Mucosa of rectum (tissue), 2 donors: ENCODE measurements around the gene SELE.

Source experiments
- H3K27ac ChIP-seq, 2 donors: one replicate each; pipeline ENCODE4 v1.7.0; 2013; ENCODE audit warnings: inconsistent platforms in 2 of 2, low read depth in 2 of 2, low read length in 2 of 2
- H3K27me3 ChIP-seq, 2 donors: one replicate each; pipeline ENCODE4 v1.7.0; 2013; ENCODE audit warnings: low read length in 2 of 2; ENCODE audit not compliant: control insufficient read depth in 2 of 2, insufficient read depth in 2 of 2
- H3K36me3 ChIP-seq, 2 donors: one replicate each; pipeline ENCODE4 v1.7.0; 2013; ENCODE audit warnings: low read length in 2 of 2; ENCODE audit not compliant: control insufficient read depth in 2 of 2, insufficient read depth in 2 of 2
- H3K4me1 ChIP-seq, 2 donors: one replicate each; pipeline ENCODE4 v1.7.0; 2013; ENCODE audit warnings: low read length in 2 of 2, mild to moderate bottlenecking in 1 of 2; ENCODE audit not compliant: control insufficient read depth in 2 of 2, insufficient read depth in 2 of 2
- H3K4me3 ChIP-seq, 2 donors: one replicate each; pipeline ENCODE4 v1.7.0; 2013; ENCODE audit warnings: low read length in 2 of 2
- H3K9ac ChIP-seq, 2 donors: one replicate each; pipeline ENCODE4 v1.7.0; 2013; ENCODE audit warnings: low read length in 2 of 2, low read depth in 1 of 2, mild to moderate bottlenecking in 1 of 2
- H3K9me3 ChIP-seq, 2 donors: one replicate each; pipeline ENCODE4 v1.7.0; 2013; ENCODE audit warnings: low read length in 2 of 2; ENCODE audit not compliant: control insufficient read depth in 2 of 2
- donor health status: healthy.
- donor health status: Normal muscosa, but diverticular disease.

The SELE gene, protein sequence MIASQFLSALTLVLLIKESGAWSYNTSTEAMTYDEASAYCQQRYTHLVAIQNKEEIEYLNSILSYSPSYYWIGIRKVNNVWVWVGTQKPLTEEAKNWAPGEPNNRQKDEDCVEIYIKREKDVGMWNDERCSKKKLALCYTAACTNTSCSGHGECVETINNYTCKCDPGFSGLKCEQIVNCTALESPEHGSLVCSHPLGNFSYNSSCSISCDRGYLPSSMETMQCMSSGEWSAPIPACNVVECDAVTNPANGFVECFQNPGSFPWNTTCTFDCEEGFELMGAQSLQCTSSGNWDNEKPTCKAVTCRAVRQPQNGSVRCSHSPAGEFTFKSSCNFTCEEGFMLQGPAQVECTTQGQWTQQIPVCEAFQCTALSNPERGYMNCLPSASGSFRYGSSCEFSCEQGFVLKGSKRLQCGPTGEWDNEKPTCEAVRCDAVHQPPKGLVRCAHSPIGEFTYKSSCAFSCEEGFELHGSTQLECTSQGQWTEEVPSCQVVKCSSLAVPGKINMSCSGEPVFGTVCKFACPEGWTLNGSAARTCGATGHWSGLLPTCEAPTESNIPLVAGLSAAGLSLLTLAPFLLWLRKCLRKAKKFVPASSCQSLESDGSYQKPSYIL

DNA sequence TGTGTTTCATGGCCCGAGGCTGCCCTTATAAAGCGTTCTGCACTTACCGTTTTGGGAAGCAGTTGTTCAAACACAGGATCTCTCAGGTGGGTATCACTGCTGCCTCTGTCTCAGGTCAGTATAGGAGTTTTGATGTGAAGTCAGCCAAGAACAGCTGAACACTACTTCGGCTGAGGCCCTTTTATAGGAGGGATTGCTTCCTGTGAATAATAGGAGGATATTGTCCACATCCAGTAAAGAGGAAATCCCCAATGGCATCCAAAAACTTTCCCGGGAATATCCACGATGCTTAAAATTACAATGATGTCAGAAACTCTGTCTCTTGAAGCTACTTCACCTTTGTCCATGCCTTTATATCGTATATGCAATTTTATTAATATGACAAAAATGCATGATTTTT lies at the start of gene SELE:
TSS of gene SELE (minus strand) at position 156 of the 400 bp plus-strand sequence. CDS start 467 bp downstream, outside the sequence.
- H3K27ac ChIP-seq: no peak within 1 kb of the TSS

DNA sequence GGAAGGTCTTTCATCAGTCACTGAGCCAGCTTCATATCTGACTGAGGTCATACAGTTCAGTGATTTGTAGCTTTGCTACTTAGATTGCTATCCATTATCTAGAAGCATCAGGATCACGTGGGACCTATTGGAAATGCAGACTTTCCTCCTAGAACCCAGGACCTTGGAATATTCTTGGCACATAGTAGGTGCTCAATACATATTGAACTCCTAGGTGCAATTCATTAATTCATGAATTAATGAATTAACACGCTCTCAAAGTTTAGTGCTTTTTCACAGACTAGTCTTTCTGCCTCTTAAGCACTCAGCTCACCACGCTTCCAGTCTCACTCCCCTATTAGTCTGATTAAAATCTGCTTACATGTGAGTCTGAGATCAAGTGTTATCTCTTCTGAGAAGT lies 48.7 kb upstream of the SELE start:
- Histone ChIP-seq H3K9me3 (no peaks in the 10 kb centered on the region), H3K4me3 (no peak overlapping the region), H3K36me3 (no peaks in the 10 kb centered on the region), H3K27me3 (no peaks in the 10 kb centered on the region), H3K27ac (no peak overlapping the region), H3K4me1 (no peaks in the 10 kb centered on the region), H3K9ac (no peak overlapping the region)

More for the DNA sequence above, at the start of gene SELE:
- no peaks in the 10 kb centered on the region for H3K36me3 ChIP-seq
- no peaks in the 10 kb centered on the region for H3K27me3 ChIP-seq
- H3K4me3 ChIP-seq: no peak within 1 kb of the TSS
- no peaks in the 10 kb centered on the region for H3K9me3 ChIP-seq
- H3K9ac ChIP-seq: no peak within 1 kb of the TSS
- no peaks in the 10 kb centered on the region for H3K4me1 ChIP-seq

DNA sequence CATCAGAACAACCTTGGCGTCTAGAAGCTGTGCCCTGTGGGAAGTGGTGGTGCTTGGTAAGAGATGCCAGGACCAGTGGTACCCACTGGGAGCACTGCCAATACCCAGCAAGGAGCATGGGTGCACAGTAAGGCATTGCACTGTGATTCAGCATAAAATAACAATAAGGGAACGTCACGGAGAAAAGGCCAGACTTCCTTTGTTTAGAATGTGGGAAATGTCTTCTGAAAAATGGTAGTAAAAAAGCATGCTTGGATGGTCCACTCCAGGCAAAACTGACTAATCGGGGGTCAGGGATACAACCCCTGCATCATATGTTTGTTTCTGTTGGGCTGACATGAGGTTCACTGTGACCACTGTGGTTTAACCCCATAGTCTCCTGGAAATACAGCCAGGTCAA lies 46.1 kb upstream of the SELE start:
- H3K4me1 ChIP-seq: no peaks in the 10 kb centered on the region
- H3K4me3 ChIP-seq: no peak overlapping the region
- no peak overlapping the region for H3K27ac ChIP-seq
- H3K36me3 ChIP-seq: no peaks in the 10 kb centered on the region
- no peak overlapping the region for H3K9ac ChIP-seq
- H3K27me3 ChIP-seq: no peaks in the 10 kb centered on the region
- no peaks in the 10 kb centered on the region for H3K9me3 ChIP-seq

DNA sequence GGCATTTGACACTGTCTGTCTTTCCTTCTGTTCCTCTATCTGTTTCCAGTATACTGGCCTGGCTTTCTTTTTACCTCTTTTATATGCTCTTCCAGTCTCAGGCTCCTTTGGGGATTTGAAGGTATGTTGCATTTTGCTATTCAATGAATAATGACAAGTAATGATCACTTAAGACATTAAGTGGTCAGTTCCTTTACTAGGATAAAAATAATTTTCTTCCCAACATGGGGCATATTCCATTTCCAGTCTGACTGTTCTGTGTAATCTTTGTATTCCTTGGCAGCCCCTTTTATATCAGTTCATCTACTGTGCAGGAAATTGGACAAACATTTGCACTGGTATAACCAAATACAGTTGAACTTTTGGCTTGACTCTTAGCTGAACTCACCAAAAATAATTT lies 45.3 kb upstream of the SELE start:
- no peaks in the 10 kb centered on the region for H3K36me3 ChIP-seq
- H3K4me1 ChIP-seq: no peaks in the 10 kb centered on the region
- no peak overlapping the region for H3K27ac ChIP-seq
- no peaks in the 10 kb centered on the region for H3K9me3 ChIP-seq
- H3K4me3 ChIP-seq: no peak overlapping the region
- H3K27me3 ChIP-seq: no peaks in the 10 kb centered on the region
- no peak overlapping the region for H3K9ac ChIP-seq

DNA sequence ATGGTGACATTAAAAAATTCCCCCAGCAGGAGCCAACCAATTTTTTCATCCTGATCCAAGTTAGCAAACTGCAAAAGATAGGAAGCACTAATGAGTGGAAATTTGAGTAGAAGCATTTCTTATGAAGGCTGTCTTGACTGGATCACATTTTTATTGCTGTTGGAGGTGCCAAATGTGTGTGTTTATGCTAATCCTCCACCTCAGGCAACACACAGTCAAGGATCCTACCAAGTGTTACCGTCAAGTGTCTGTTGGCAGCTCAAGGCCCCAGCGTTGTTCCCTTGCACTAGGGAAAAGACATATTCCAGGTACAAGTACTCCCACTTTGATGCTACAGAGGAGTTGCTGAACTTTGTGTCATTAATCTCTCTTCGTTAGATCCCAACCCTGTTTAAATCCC lies 42.6 kb upstream of the SELE start:
- H3K36me3 ChIP-seq: no peaks in the 10 kb centered on the region
- no peaks in the 10 kb centered on the region for H3K4me1 ChIP-seq
- H3K9me3 ChIP-seq: no peaks in the 10 kb centered on the region
- H3K9ac ChIP-seq: no peak overlapping the region
- H3K4me3 ChIP-seq: no peak overlapping the region
- no peak overlapping the region for H3K27ac ChIP-seq
- no peaks in the 10 kb centered on the region for H3K27me3 ChIP-seq

DNA sequence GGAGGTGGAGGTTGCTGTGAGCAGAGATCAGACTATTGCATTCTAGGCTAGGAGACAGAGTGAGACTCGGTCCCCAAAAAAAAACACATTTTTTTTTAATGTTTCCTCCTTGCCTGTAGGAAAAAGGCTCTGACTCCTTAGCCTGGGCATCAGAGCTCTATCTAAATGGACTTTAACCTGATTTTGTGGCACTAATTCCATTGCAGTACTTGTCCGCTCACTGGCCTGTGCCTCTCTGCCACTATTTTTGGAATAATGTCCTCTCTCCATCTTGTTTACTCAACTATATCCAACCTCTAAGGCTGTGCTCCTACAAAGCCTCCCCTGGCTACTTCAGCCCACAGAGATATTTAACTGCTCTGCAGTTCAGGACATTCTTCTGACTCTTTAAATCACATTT lies 34.3 kb upstream of the SELE start:
- H3K9ac ChIP-seq: no peak overlapping the region
- no peak overlapping the region for H3K27ac ChIP-seq
- no peak overlapping the region for H3K4me3 ChIP-seq
- no peaks in the 10 kb centered on the region for H3K36me3 ChIP-seq
- H3K4me1 ChIP-seq: peaks cover 0 to 9% of the 10 kb centered on the region in 2 donors
- no peaks in the 10 kb centered on the region for H3K27me3 ChIP-seq
- no peaks in the 10 kb centered on the region for H3K9me3 ChIP-seq

DNA sequence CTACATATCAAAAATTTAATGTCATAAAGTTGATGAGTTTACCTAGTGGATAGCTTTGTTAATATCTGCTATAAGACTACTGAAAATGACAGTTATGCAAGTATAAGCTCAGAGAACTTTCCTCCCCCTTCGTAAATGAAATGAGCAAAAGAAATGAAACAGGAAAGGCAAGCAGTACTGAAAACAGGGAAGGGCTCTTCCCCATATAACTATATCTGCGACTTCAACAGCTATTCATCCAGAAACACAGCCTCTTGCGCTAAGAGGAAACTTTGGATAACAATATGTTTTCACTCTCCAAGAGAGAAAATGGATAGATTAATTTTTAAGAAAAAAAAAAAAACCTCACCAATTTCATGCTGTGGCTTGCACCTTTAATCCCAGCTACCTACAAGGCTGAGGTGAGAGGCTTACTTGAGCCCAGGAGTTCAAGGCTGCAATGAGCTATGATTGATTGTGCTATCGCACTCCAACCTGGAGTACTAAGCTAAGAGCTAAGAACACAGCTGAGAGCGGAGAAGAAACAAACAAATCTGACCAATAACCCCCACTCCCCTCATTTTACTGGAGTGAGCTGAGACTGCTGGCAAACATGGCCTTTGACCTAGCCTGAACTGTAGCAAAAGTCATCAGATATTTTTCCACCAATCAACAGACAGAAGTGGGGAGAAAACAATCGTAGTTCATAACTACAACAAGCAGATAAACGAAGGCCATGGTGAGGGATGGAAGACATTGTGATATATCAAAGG lies 31.9 kb upstream of the SELE start:
- Histone ChIP-seq H3K9ac (no peak overlapping the region), H3K36me3 (no peaks in the 10 kb centered on the region), H3K27ac (no peak overlapping the region), H3K27me3 (no peaks in the 10 kb centered on the region), H3K9me3 (no peaks in the 10 kb centered on the region), H3K4me3 (no peak overlapping the region), H3K4me1 (peaks cover 2 to 19% of the 10 kb centered on the region in 2 donors)

DNA sequence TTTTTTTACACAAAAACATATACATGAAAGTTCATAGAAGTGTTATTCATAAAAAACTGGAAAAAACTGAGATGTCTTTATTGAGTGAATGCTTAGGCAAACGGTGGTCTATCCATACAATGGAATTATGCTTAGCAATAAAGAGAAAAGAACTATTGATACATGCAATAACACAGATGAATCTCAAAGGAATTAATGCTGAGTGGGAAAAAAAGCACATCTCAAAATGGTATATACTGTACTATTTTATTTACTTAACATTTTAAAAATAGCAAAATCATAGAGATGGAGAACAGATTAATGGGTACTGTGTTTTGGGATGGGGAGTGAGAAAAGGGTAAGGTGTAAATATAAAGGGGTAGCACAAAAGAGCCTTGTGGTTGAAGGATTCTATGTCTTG lies 31.0 kb upstream of the SELE start:
- no peaks in the 10 kb centered on the region for H3K27me3 ChIP-seq
- peaks cover 2 to 19% of the 10 kb centered on the region in 2 donors for H3K4me1 ChIP-seq
- no peaks in the 10 kb centered on the region for H3K36me3 ChIP-seq
- no peak overlapping the region for H3K27ac ChIP-seq
- no peak overlapping the region for H3K4me3 ChIP-seq
- no peak overlapping the region for H3K9ac ChIP-seq
- H3K9me3 ChIP-seq: no peaks in the 10 kb centered on the region

DNA sequence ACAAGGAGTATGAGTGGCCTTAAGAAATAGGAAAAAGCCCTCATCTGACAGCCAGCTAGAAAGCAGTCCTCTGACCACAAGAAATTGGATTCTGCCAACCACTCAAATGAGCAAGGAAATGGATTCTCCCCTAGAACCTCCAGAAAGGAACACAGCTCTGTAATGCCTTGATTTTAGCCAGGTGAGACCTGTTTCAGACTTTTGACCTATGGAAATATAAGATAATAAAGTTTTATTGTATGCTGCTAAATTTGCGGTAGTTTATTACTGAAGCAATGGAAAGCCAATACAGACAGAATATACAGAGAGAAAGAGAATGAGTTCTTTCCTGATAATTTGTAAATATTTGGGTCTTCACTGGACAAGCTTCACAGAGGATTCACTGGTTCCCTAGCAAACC lies 28.8 kb upstream of the SELE start:
- H3K9me3 ChIP-seq: peaks cover 0 to 3% of the 10 kb centered on the region in 2 donors
- H3K27ac ChIP-seq: peak overlapping the region; percentile 32 to 44
- no peaks in the 10 kb centered on the region for H3K27me3 ChIP-seq
- no peaks in the 10 kb centered on the region for H3K36me3 ChIP-seq
- H3K4me1 ChIP-seq: peaks cover 2 to 19% of the 10 kb centered on the region in 2 donors
- H3K9ac ChIP-seq: no peak overlapping the region
- H3K4me3 ChIP-seq: peak overlapping the region in 1 of 2 donors; percentile 26

DNA sequence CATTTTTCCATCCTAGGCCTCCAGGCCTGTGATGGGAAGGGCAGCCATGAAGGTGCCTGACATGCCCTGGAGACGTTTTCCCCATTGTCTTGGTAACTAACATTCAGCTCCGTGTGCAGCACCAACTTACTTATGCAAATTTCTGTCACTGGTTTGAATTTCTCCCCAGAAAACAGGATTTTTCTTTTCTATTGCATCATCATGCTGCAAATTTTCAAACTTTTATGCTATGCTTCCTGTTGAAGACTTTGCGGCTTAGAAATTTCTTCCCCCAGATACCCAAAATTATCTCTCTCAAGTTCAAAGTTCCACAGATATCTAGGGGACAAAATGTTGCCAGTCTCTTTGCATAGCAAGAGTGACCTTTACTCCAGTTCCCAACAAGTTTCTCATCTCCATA lies 25.2 kb upstream of the SELE start:
- Histone ChIP-seq H3K27ac (no peak overlapping the region), H3K4me1 (peaks cover 2 to 17% of the 10 kb centered on the region in 2 donors), H3K9ac (no peak overlapping the region), H3K4me3 (no peak overlapping the region), H3K9me3 (peaks cover 0 to 3% of the 10 kb centered on the region in 2 donors), H3K27me3 (no peaks in the 10 kb centered on the region), H3K36me3 (no peaks in the 10 kb centered on the region)
